ENCODE data around the gene ADAMTS19. TPM values are rescaled to one million over a fixed set of nuclear protein-coding genes. Genes with fewer than 3 reads are reported as not detected.

ADAMTS19 gene
- polyA plus RNA-seq, 3 donors, result not detected

DNA sequence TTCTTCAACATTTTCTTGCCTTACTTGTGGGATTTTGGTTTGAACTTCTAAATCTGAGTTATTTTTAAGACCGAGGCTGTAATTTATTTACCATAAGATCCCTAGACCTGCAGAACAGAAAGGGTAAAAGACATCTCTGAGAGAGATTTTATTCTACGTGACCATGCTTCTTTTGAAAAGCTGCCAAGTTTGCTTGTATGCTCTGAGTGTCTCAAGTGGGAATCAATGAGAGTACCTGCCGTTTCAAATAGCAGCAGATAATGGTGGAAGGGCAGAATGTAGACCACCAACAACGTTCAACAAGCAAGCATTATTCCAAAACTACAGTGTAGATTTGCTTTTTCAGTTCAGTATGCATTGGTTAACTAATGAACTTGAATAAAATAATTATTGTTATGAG, 179.2 kb downstream of the ADAMTS19 start:
- TF ChIP-seq, protein P1, sequence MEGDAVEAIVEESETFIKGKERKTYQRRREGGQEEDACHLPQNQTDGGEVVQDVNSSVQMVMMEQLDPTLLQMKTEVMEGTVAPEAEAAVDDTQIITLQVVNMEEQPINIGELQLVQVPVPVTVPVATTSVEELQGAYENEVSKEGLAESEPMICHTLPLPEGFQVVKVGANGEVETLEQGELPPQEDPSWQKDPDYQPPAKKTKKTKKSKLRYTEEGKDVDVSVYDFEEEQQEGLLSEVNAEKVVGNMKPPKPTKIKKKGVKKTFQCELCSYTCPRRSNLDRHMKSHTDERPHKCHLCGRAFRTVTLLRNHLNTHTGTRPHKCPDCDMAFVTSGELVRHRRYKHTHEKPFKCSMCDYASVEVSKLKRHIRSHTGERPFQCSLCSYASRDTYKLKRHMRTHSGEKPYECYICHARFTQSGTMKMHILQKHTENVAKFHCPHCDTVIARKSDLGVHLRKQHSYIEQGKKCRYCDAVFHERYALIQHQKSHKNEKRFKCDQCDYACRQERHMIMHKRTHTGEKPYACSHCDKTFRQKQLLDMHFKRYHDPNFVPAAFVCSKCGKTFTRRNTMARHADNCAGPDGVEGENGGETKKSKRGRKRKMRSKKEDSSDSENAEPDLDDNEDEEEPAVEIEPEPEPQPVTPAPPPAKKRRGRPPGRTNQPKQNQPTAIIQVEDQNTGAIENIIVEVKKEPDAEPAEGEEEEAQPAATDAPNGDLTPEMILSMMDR (IDR thresholded peaks at IDR 0.05), result no peak
- Mint-ChIP-seq H3K4me1 (no peaks in the 10 kb centered on the region), H3K9me3 (peaks cover 0 to 6% (median 3%) of the 10 kb centered on the region in 7 donors), H3K27ac (no peak overlapping the region), H3K27me3 (ENCODE audit: low read depth in 3 of 3) (peaks cover 0 to 2% (median 0%) of the 10 kb centered on the region in 3 donors), H3K4me3 (no peak overlapping the region), H3K36me3 (no peaks in the 10 kb centered on the region)
- DNase-seq, result no peak
- H3K27ac ChIP-seq (ENCODE audit: low read depth in 1 of 2, low read length in 2 of 2), result no peak overlapping the region
- H2AFZ ChIP-seq (ENCODE audit: insufficient read depth, low read depth, low read length, poor library complexity, severe bottlenecking), result no peak overlapping the region
- H3K4me3 ChIP-seq (replicated peaks in 1 of 3; ENCODE audit: low read depth in 2 of 3, low read length in 3 of 3), result no peak overlapping the region
- H3K4me1 ChIP-seq (ENCODE audit: control insufficient read depth in 1 of 2, insufficient read depth in 2 of 2, low read length in 2 of 2), result no peaks in the 10 kb centered on the region
- H3K79me2 ChIP-seq (ENCODE audit: insufficient read depth, low read length), result no peaks in the 10 kb centered on the region
- H3K9ac ChIP-seq (ENCODE audit: insufficient read depth, low read length, poor library complexity, severe bottlenecking), result no peak overlapping the region
- intact Hi-C loops (cut with micrococcal nuclease), result no loop called here
- no peak overlapping the region for H3K4me2 ChIP-seq (replicated peaks; ENCODE audit: extremely low read depth, low read length, poor library complexity, severe bottlenecking)
- H3K27me3 ChIP-seq (ENCODE audit: control insufficient read depth in 2 of 2, insufficient read depth in 2 of 2, low read length in 2 of 2), result no peaks in the 10 kb centered on the region
- WGBS (ENCODE audit: insufficient coverage), result no CpG with 5 or more reads among the region's 4 CpGs
- H4K20me1 ChIP-seq (ENCODE audit: insufficient read depth, low read length), result no peaks in the 10 kb centered on the region
- no peaks in the 10 kb centered on the region for H3K9me3 ChIP-seq (replicated peaks in 1 of 2; ENCODE audit: control insufficient read depth in 1 of 2, insufficient read depth in 1 of 2, low read length in 2 of 2)
- no peaks in the 10 kb centered on the region for H3K36me3 ChIP-seq (replicated peaks in 1 of 2; ENCODE audit: control insufficient read depth in 1 of 2, insufficient read depth in 2 of 2, low read length in 2 of 2)

DNA sequence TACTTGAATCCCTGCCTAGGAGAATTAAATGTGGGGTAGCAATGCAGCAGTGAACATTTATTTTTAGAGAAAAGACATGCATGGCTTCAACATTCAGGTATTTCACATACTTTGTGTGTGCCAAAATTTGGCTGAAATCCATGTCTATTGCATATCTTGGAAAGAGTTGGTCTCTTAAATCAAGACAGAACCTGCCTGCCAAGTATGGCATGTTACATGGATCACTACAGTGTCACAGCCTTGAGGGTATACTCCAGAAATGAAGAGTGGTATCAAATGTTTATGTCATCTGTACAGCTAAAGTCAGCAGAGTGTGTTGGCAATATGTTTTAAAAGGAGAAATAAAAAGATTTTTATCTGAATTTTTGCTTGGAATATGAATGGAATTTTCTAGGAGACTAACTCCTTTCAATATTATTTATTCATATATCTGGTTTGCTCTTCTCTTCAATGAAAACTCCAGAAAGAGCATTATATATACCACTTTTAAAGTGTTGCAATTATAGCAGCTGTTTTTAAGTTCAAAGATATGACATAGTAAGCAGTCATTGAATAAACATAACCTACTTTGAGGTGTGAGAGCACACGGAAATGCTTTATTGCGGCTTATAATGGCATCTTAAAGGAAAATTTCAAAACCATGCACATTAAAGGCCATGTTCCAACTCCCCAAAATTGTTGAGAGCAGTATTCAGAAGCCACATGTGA, 192.4 kb downstream of the ADAMTS19 start:
- Mint-ChIP-seq H3K27me3 (ENCODE audit: low read depth in 3 of 3) (no peaks in the 10 kb centered on the region), H3K36me3 (no peaks in the 10 kb centered on the region), H3K27ac (no peak overlapping the region), H3K9me3 (peaks cover 0 to 5% (median 1%) of the 10 kb centered on the region in 7 donors), H3K4me3 (no peak overlapping the region), H3K4me1 (no peaks in the 10 kb centered on the region)
- Histone ChIP-seq H3K4me2 (replicated peaks; ENCODE audit: extremely low read depth, low read length, poor library complexity, severe bottlenecking) (no peak overlapping the region), H2AFZ (ENCODE audit: insufficient read depth, low read depth, low read length, poor library complexity, severe bottlenecking) (no peak overlapping the region), H3K4me3 (replicated peaks in 1 of 3; ENCODE audit: low read depth in 2 of 3, low read length in 3 of 3) (no peak overlapping the region), H3K9ac (ENCODE audit: insufficient read depth, low read length, poor library complexity, severe bottlenecking) (no peak overlapping the region), H3K36me3 (replicated peaks in 1 of 2; ENCODE audit: control insufficient read depth in 1 of 2, insufficient read depth in 2 of 2, low read length in 2 of 2) (no peaks in the 10 kb centered on the region), H3K4me1 (ENCODE audit: control insufficient read depth in 1 of 2, insufficient read depth in 2 of 2, low read length in 2 of 2) (no peaks in the 10 kb centered on the region), H3K9me3 (replicated peaks in 1 of 2; ENCODE audit: control insufficient read depth in 1 of 2, insufficient read depth in 1 of 2, low read length in 2 of 2) (no peaks in the 10 kb centered on the region), H3K79me2 (ENCODE audit: insufficient read depth, low read length) (no peaks in the 10 kb centered on the region), H3K27me3 (ENCODE audit: control insufficient read depth in 2 of 2, insufficient read depth in 2 of 2, low read length in 2 of 2) (no peaks in the 10 kb centered on the region), H3K27ac (ENCODE audit: low read depth in 1 of 2, low read length in 2 of 2) (no peak overlapping the region), H4K20me1 (ENCODE audit: insufficient read depth, low read length) (no peaks in the 10 kb centered on the region)
- 83% methylated on average over 2 of the region's 2 CpGs for WGBS (ENCODE audit: insufficient coverage)
- no peak for DNase-seq
- intact Hi-C loops (cut with micrococcal nuclease), result no loop called here
- TF ChIP-seq, protein P1 (IDR thresholded peaks at IDR 0.05), result no peak

All from CD14-positive monocyte (primary cell).